ENCODE measurements around the gene NID2. TPM values are rescaled to one million over a fixed set of nuclear protein-coding genes. Genes with fewer than 3 reads are reported as not detected.

NID2 gene
- total and polyA plus RNA-seq, 2 donors (not counting 1 experiment from before 2014, with no cell fraction given) = 181 to 2,513 TPM

DNA sequence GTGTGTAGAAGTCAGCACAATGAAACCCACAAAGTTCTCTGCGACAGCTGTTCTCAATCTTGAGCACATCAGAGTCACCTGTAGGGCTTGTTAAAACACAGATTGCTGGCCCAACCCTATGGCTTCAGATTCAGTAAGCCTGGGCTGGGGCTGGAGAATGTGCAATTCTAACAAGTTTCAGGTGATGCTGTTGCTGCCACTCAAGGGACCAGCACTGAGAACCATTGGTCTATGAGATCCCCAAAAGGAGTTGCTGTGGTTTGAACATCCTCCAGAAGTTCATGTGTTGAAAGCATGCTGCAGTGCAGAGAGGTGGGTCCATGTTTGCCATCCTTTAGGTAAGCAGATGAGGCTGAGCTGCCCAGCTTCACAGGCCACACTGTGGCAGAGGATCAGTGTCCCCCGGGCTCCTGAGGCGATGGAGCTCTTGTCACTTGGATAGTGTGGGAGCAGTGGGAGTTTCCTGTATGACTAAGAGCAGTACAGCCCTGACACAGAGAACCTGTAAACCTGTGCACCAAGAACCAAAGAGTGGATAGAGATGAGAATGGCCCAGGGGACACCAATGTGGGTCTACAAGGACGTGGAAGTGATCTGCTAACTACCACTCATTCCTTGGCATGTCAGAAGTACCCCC is 87.5 kb downstream of the NID2 start:
- Histone ChIP-seq H3K36me3 (ENCODE audit: control insufficient read depth, insufficient read depth, low read length) (no peaks in the 10 kb centered on the region), H3K9me3 (ENCODE audit: control insufficient read depth, insufficient read depth, low read depth, low read length) (no peaks in the 10 kb centered on the region), H3K9ac (ENCODE audit: insufficient read depth, low read length) (no peak overlapping the region), H3K27me3 (ENCODE audit: control insufficient read depth, insufficient read depth, low read length) (peaks cover 5% of the 10 kb centered on the region), H3K4me3 (replicated peaks in 1 of 4; ENCODE audit: control extremely low read depth in 1 of 4, insufficient read depth in 1 of 4, low read depth in 3 of 4, low read length in 4 of 4) (no peak overlapping the region), H3K27ac (ENCODE audit: insufficient read depth, low read length) (no peak overlapping the region), H4K20me1 (ENCODE audit: control insufficient read depth, extremely low read depth, insufficient read depth, low read length) (no peaks in the 10 kb centered on the region), H3K4me1 (ENCODE audit: control insufficient read depth, extremely low read depth, insufficient read depth, low read length) (no peaks in the 10 kb centered on the region), H3K4me2 (ENCODE audit: extremely low read depth, insufficient read depth, low read length) (no peak overlapping the region), H2AFZ (ENCODE audit: low read length) (no peak overlapping the region), H3K79me2 (ENCODE audit: control insufficient read depth, insufficient read depth, low read length) (no peaks in the 10 kb centered on the region)
- DNase-seq (ENCODE audit: low read depth in 2 of 2) = no peak
- TF ChIP-seq, protein P1, sequence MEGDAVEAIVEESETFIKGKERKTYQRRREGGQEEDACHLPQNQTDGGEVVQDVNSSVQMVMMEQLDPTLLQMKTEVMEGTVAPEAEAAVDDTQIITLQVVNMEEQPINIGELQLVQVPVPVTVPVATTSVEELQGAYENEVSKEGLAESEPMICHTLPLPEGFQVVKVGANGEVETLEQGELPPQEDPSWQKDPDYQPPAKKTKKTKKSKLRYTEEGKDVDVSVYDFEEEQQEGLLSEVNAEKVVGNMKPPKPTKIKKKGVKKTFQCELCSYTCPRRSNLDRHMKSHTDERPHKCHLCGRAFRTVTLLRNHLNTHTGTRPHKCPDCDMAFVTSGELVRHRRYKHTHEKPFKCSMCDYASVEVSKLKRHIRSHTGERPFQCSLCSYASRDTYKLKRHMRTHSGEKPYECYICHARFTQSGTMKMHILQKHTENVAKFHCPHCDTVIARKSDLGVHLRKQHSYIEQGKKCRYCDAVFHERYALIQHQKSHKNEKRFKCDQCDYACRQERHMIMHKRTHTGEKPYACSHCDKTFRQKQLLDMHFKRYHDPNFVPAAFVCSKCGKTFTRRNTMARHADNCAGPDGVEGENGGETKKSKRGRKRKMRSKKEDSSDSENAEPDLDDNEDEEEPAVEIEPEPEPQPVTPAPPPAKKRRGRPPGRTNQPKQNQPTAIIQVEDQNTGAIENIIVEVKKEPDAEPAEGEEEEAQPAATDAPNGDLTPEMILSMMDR (conservative IDR thresholded peaks at IDR 0.05 in 1 of 2, IDR thresholded peaks at IDR 0.05 in 1 of 2; ENCODE audit: low read depth in 1 of 2, low read length in 2 of 2) = no peak
- TF ChIP-seq EZH2 (IDR thresholded peaks at IDR 0.05; ENCODE audit: low read length, missing control alignments) = no peak

DNA sequence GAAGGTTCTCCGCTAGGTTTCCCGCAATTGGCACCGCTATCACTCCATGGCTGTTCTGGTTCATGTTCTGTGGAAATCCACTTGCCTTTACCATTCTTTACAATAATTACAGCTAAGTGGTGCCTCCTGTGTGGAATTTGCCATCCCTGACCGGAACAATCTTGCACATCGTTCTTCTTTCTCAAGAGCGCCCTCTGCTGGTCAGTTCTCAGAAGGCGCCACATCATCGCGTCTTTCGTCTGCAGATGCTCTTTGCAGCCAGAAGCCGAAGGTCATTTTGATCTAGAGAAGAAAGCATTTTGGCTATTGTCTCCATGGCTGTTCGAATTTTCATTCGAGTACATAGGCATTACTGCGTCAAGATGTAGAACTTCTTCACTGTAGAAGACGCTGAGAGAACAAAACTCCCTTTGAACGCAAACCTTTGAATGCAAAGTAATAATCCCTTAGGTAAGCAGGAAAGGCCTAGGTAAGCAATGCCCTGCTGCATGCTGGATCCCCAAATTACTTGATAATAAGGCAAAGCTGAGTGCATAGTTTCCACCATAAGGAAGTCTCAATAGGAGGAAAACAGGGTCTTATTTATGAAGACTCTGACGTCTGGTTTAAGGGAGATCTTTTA is 89.7 kb downstream of the NID2 start:
- H3K4me2 ChIP-seq (ENCODE audit: extremely low read depth, insufficient read depth, low read length) = no peak overlapping the region
- H3K9ac ChIP-seq (ENCODE audit: insufficient read depth, low read length) = no peak overlapping the region
- peak; percentile 59 to 85 for DNase-seq (ENCODE audit: low read depth in 2 of 2)
- no peaks in the 10 kb centered on the region for H3K4me1 ChIP-seq (ENCODE audit: control insufficient read depth, extremely low read depth, insufficient read depth, low read length)
- TF ChIP-seq EZH2 (IDR thresholded peaks at IDR 0.05; ENCODE audit: low read length, missing control alignments) = no peak
- TF ChIP-seq, protein P1 (conservative IDR thresholded peaks at IDR 0.05 in 1 of 2, IDR thresholded peaks at IDR 0.05 in 1 of 2; ENCODE audit: low read depth in 1 of 2, low read length in 2 of 2) = peak; percentile 93
- H3K79me2 ChIP-seq (ENCODE audit: control insufficient read depth, insufficient read depth, low read length) = no peaks in the 10 kb centered on the region
- no peak overlapping the region for H3K27ac ChIP-seq (ENCODE audit: insufficient read depth, low read length)
- H4K20me1 ChIP-seq (ENCODE audit: control insufficient read depth, extremely low read depth, insufficient read depth, low read length) = no peaks in the 10 kb centered on the region
- no peak overlapping the region for H2AFZ ChIP-seq (ENCODE audit: low read length)
- H3K9me3 ChIP-seq (ENCODE audit: control insufficient read depth, insufficient read depth, low read depth, low read length) = no peaks in the 10 kb centered on the region
- H3K27me3 ChIP-seq (ENCODE audit: control insufficient read depth, insufficient read depth, low read length) = peaks cover 5% of the 10 kb centered on the region
- no peak overlapping the region for H3K4me3 ChIP-seq (replicated peaks in 1 of 4; ENCODE audit: control extremely low read depth in 1 of 4, insufficient read depth in 1 of 4, low read depth in 3 of 4, low read length in 4 of 4)
- H3K36me3 ChIP-seq (ENCODE audit: control insufficient read depth, insufficient read depth, low read length) = no peaks in the 10 kb centered on the region

DNA sequence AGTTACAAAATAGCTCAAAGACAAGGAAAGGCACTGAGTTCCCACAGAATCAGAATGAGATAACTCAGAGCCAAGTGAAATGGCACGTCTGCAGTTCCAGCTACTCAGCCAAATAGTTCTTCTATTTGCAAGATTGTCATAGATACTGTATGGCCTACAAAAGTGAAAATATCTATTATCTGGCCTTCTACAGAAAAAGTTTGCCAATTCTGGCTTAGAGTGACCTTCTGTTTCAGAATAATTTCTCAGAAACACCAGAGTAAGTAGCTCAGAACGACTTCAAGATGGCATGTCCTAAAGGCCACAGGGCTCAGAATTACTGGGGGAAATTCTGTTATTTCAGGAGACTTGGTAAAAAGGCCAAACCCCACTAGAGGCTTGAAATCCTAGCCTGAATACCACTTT is 90.2 kb downstream of the NID2 start:
- TF ChIP-seq EZH2 (IDR thresholded peaks at IDR 0.05; ENCODE audit: low read length, missing control alignments) = no peak
- TF ChIP-seq, protein P1 (conservative IDR thresholded peaks at IDR 0.05 in 1 of 2, IDR thresholded peaks at IDR 0.05 in 1 of 2; ENCODE audit: low read depth in 1 of 2, low read length in 2 of 2) = no peak
- Histone ChIP-seq H3K4me1 (ENCODE audit: control insufficient read depth, extremely low read depth, insufficient read depth, low read length) (no peaks in the 10 kb centered on the region), H2AFZ (ENCODE audit: low read length) (no peak overlapping the region), H3K4me2 (ENCODE audit: extremely low read depth, insufficient read depth, low read length) (no peak overlapping the region), H3K9me3 (ENCODE audit: control insufficient read depth, insufficient read depth, low read depth, low read length) (no peaks in the 10 kb centered on the region), H3K4me3 (replicated peaks in 1 of 4; ENCODE audit: control extremely low read depth in 1 of 4, insufficient read depth in 1 of 4, low read depth in 3 of 4, low read length in 4 of 4) (no peak overlapping the region), H4K20me1 (ENCODE audit: control insufficient read depth, extremely low read depth, insufficient read depth, low read length) (no peaks in the 10 kb centered on the region), H3K27ac (ENCODE audit: insufficient read depth, low read length) (no peak overlapping the region), H3K9ac (ENCODE audit: insufficient read depth, low read length) (no peak overlapping the region), H3K79me2 (ENCODE audit: control insufficient read depth, insufficient read depth, low read length) (no peaks in the 10 kb centered on the region), H3K36me3 (ENCODE audit: control insufficient read depth, insufficient read depth, low read length) (no peaks in the 10 kb centered on the region), H3K27me3 (ENCODE audit: control insufficient read depth, insufficient read depth, low read length) (peaks cover 5% of the 10 kb centered on the region)
- DNase-seq (ENCODE audit: low read depth in 2 of 2) = no peak
